Stimulated activated memory B cell treated with anti-CD40 and anti-IgM and Interleukin-4, amounts not matched to agents 10 μg/mL and 1 μg/mL and 100 μg/mL, for 72 hours (primary cell): ENCODE measurements around the gene CSNK1A1.
"Not testable (repeated sequence)": the region's sequence is repeated elsewhere in the genome, so short reads cannot be mapped to it uniquely, and the experiment has no call there.

ENCODE experiments used
- ATAC-seq: fragments of 150-1000 bp; cut with Tn5 transposase; 2 replicates; pipeline ENCODE4 v1.10.0; 2021
- H3K27ac Mint-ChIP-seq: one replicate; pipeline ENCODE4 v1.8.0; 2022; ENCODE audit warnings: mild to moderate bottlenecking, mixed read lengths
- H3K27me3 Mint-ChIP-seq: one replicate; pipeline ENCODE4 v1.8.0; 2022; ENCODE audit warnings: mixed read lengths
- H3K36me3 Mint-ChIP-seq: one replicate; pipeline ENCODE4 v1.8.0; 2022; ENCODE audit warnings: mixed read lengths
- H3K4me1 Mint-ChIP-seq: one replicate; pipeline ENCODE4 v1.8.0; 2022; ENCODE audit warnings: mixed read lengths
- H3K4me3 Mint-ChIP-seq: one replicate; pipeline ENCODE4 v1.8.0; 2022; ENCODE audit warnings: mild to moderate bottlenecking, moderate library complexity, mixed read lengths
- H3K9me3 Mint-ChIP-seq: one replicate; pipeline ENCODE4 v1.8.0; 2022; ENCODE audit warnings: mixed read lengths

Gene CSNK1A1

GRCh38 chr5:149526845-149527590, 24.2 kb downstream of the CSNK1A1 start:
- Mint-ChIP-seq H3K9me3 (no peaks in the 10 kb centered on the region), H3K4me1 (peaks cover 63% of the 10 kb centered on the region), H3K27me3 (no peaks in the 10 kb centered on the region), H3K36me3 (peaks cover 34% of the 10 kb centered on the region), H3K4me3 (no peak overlapping the region), H3K27ac (no peak overlapping the region)
- no peak for ATAC-seq

- no peaks in the 10 kb centered on the region for H3K27me3 Mint-ChIP-seq
Measured at GRCh38 chr5:149521739-149522685, 29.2 kb downstream of the CSNK1A1 start.

GRCh38 chr5:149519601-149520000, 31.6 kb downstream of the CSNK1A1 start:
- peaks cover 67% of the 10 kb centered on the region for H3K4me1 Mint-ChIP-seq
- no peak overlapping the region for H3K27ac Mint-ChIP-seq
- no peak for ATAC-seq
- H3K4me3 Mint-ChIP-seq: no peak overlapping the region
- no peaks in the 10 kb centered on the region for H3K27me3 Mint-ChIP-seq
- peaks cover 51% of the 10 kb centered on the region for H3K36me3 Mint-ChIP-seq
- H3K9me3 Mint-ChIP-seq: no peaks in the 10 kb centered on the region

More at GRCh38 chr5:149521739-149522685, 29.2 kb downstream of the CSNK1A1 start:
- Mint-ChIP-seq H3K27ac (no peak overlapping the region), H3K4me3 (no peak overlapping the region), H3K9me3 (no peaks in the 10 kb centered on the region), H3K36me3 (peaks cover 60% of the 10 kb centered on the region), H3K4me1 (peaks cover 77% of the 10 kb centered on the region)
- no peak for ATAC-seq

GRCh38 chr5:149518620-149519019, 32.6 kb downstream of the CSNK1A1 start:
- H3K27me3 Mint-ChIP-seq: no peaks in the 10 kb centered on the region
- H3K4me3 Mint-ChIP-seq: no peak overlapping the region
- H3K9me3 Mint-ChIP-seq: no peaks in the 10 kb centered on the region
- H3K36me3 Mint-ChIP-seq: peaks cover 41% of the 10 kb centered on the region
- H3K4me1 Mint-ChIP-seq: peaks cover 60% of the 10 kb centered on the region
- no peak overlapping the region for H3K27ac Mint-ChIP-seq
- ATAC-seq: no peak

- H3K27me3 Mint-ChIP-seq: no peaks in the 10 kb centered on the region
- no peak for ATAC-seq
- peaks cover 57% of the 10 kb centered on the region for H3K4me1 Mint-ChIP-seq
- H3K27ac Mint-ChIP-seq: no peak overlapping the region
- H3K36me3 Mint-ChIP-seq: peaks cover 45% of the 10 kb centered on the region
- H3K9me3 Mint-ChIP-seq: no peaks in the 10 kb centered on the region
- H3K4me3 Mint-ChIP-seq: no peak overlapping the region
Measured at GRCh38 chr5:149517461-149518122, 33.6 kb downstream of the CSNK1A1 start.

GRCh38 chr5:149514512-149514911, 36.7 kb downstream of the CSNK1A1 start:
- ATAC-seq: no peak
- no peak overlapping the region for H3K4me3 Mint-ChIP-seq
- peaks cover 29% of the 10 kb centered on the region for H3K4me1 Mint-ChIP-seq
- H3K9me3 Mint-ChIP-seq: no peaks in the 10 kb centered on the region
- H3K27me3 Mint-ChIP-seq: no peaks in the 10 kb centered on the region
- peaks cover 30% of the 10 kb centered on the region for H3K36me3 Mint-ChIP-seq
- H3K27ac Mint-ChIP-seq: no peak overlapping the region

GRCh38 chr5:149513372-149513947, 37.8 kb downstream of the CSNK1A1 start:
- Mint-ChIP-seq H3K4me1 (peaks cover 19% of the 10 kb centered on the region), H3K36me3 (peaks cover 23% of the 10 kb centered on the region)
- H3K27ac Mint-ChIP-seq, H3K4me3 Mint-ChIP-seq, H3K27me3 Mint-ChIP-seq, ATAC-seq, H3K9me3 Mint-ChIP-seq: not testable (repeated sequence)

- no peak for ATAC-seq
- no peaks in the 10 kb centered on the region for H3K9me3 Mint-ChIP-seq
- no peak overlapping the region for H3K27ac Mint-ChIP-seq
- no peak overlapping the region for H3K4me3 Mint-ChIP-seq
- no peaks in the 10 kb centered on the region for H3K27me3 Mint-ChIP-seq
- H3K36me3 Mint-ChIP-seq: peaks cover 27% of the 10 kb centered on the region
- H3K4me1 Mint-ChIP-seq: peaks cover under 1% of the 10 kb centered on the region
Measured at GRCh38 chr5:149510136-149510535, 41.1 kb downstream of the CSNK1A1 start.

- H3K27me3 Mint-ChIP-seq: no peaks in the 10 kb centered on the region
- H3K9me3 Mint-ChIP-seq: no peaks in the 10 kb centered on the region
- no peak for ATAC-seq
- H3K36me3 Mint-ChIP-seq: peaks cover 24% of the 10 kb centered on the region
- H3K4me1 Mint-ChIP-seq: no peaks in the 10 kb centered on the region
- no peak overlapping the region for H3K4me3 Mint-ChIP-seq
- H3K27ac Mint-ChIP-seq: no peak overlapping the region
Measured at GRCh38 chr5:149504677-149505076, 46.6 kb downstream of the CSNK1A1 start.

GRCh38 chr5:149503006-149503405, 48.2 kb downstream of the CSNK1A1 start:
- H3K4me3 Mint-ChIP-seq: no peak overlapping the region
- no peak for ATAC-seq
- no peaks in the 10 kb centered on the region for H3K9me3 Mint-ChIP-seq
- H3K27me3 Mint-ChIP-seq: no peaks in the 10 kb centered on the region
- no peak overlapping the region for H3K27ac Mint-ChIP-seq
- H3K4me1 Mint-ChIP-seq: no peaks in the 10 kb centered on the region
- peaks cover 17% of the 10 kb centered on the region for H3K36me3 Mint-ChIP-seq

GRCh38 chr5:149500922-149501582, 50.2 kb downstream of the CSNK1A1 start:
- Mint-ChIP-seq H3K4me3 (no peak overlapping the region), H3K4me1 (no peaks in the 10 kb centered on the region), H3K27ac (no peak overlapping the region), H3K27me3 (no peaks in the 10 kb centered on the region), H3K36me3 (peaks cover 25% of the 10 kb centered on the region), H3K9me3 (no peaks in the 10 kb centered on the region)
- no peak for ATAC-seq

GRCh38 chr5:149498724-149499336, 52.4 kb downstream of the CSNK1A1 start:
- H3K27me3 Mint-ChIP-seq: no peaks in the 10 kb centered on the region
- no peak for ATAC-seq
- peaks cover 23% of the 10 kb centered on the region for H3K36me3 Mint-ChIP-seq
- H3K9me3 Mint-ChIP-seq: no peaks in the 10 kb centered on the region
- no peak overlapping the region for H3K27ac Mint-ChIP-seq
- H3K4me3 Mint-ChIP-seq: no peak overlapping the region
- H3K4me1 Mint-ChIP-seq: no peaks in the 10 kb centered on the region

GRCh38 chr5:149497357-149497756, 53.9 kb downstream of the CSNK1A1 start:
- Mint-ChIP-seq H3K4me1 (no peaks in the 10 kb centered on the region), H3K27ac (no peak overlapping the region), H3K4me3 (no peak overlapping the region), H3K36me3 (peaks cover 28% of the 10 kb centered on the region), H3K9me3 (no peaks in the 10 kb centered on the region), H3K27me3 (no peaks in the 10 kb centered on the region)
- no peak for ATAC-seq

- H3K9me3 Mint-ChIP-seq: no peaks in the 10 kb centered on the region
- peaks cover 28% of the 10 kb centered on the region for H3K36me3 Mint-ChIP-seq
- H3K27ac Mint-ChIP-seq: no peak overlapping the region
Measured at GRCh38 chr5:149496917-149497316, 54.3 kb downstream of the CSNK1A1 start.

More at GRCh38 chr5:149496917-149497316, 54.3 kb downstream of the CSNK1A1 start:
- no peak overlapping the region for H3K4me3 Mint-ChIP-seq
- H3K4me1 Mint-ChIP-seq: no peaks in the 10 kb centered on the region
- no peaks in the 10 kb centered on the region for H3K27me3 Mint-ChIP-seq
- ATAC-seq: no peak
